H1 (cell line): ENCODE measurements around the gene CROT.

Experiments
- CBX5 ChIP-seq: fragments of 300-800, 300-1000 bp; sonication (generic); IDR thresholded peaks from 2 replicates; pipeline ENCODE4 v1.7.1; 2016; ENCODE audit warnings: antibody characterized with exemption, low read length, low read depth
- HDAC2 ChIP-seq, 2 experiments: fragments of 300-600 bp in 1 of 2; sonication (generic) in 1 of 2; IDR thresholded peaks; 2 replicates each; pipeline ENCODE4 v1.6.1; 2011 to 2012; ENCODE audit warnings: low read depth in 2 of 2, low read length in 2 of 2, mild to moderate bottlenecking in 2 of 2, moderate library complexity in 2 of 2, borderline replicate concordance in 1 of 2, inconsistent platforms in 1 of 2
- HDAC6 ChIP-seq: IDR thresholded peaks from one replicate; pipeline ENCODE4 v1.7.1; 2012; ENCODE audit warnings: low read depth, mild to moderate bottlenecking, inconsistent platforms, low read length, moderate library complexity
- NRF1 ChIP-seq: IDR thresholded peaks from 2 replicates; pipeline ENCODE4 v1.6.1; 2011; ENCODE audit warnings: mild to moderate bottlenecking, low read depth, low read length, improper control_type of control experiment
- POLR2A ChIP-seq, 2 experiments: IDR thresholded peaks; 1 replicate in 1 of 2; 2 replicates in 1 of 2; pipeline ENCODE4 v1.6.1; 2011; ENCODE audit warnings: low read depth in 2 of 2, low read length in 2 of 2, mild to moderate bottlenecking in 2 of 2; ENCODE audit errors: control extremely low read depth in 1 of 2
- POLR2AphosphoS5 ChIP-seq: IDR thresholded peaks from 2 replicates; pipeline ENCODE4 v1.6.1; 2011; ENCODE audit warnings: low read depth, low read length
- RFX5 ChIP-seq: IDR thresholded peaks from 2 replicates; pipeline ENCODE4 v1.6.1; 2011; ENCODE audit warnings: low read depth, low read length, improper control_type of control experiment, borderline replicate concordance
- RXRA ChIP-seq: IDR thresholded peaks from 2 replicates; pipeline ENCODE4 v1.6.1; 2011; ENCODE audit warnings: low read depth, mild to moderate bottlenecking, low read length, moderate library complexity; ENCODE audit not compliant: insufficient read depth
- SIN3A ChIP-seq, 2 experiments: IDR thresholded peaks in 1 of 2; conservative IDR thresholded peaks in 1 of 2; 2 replicates each; pipeline ENCODE4 v1.6.1; 2011 to 2012; ENCODE audit warnings: low read length in 2 of 2, improper control_type of control experiment in 1 of 2, low read depth in 1 of 2, mild to moderate bottlenecking in 1 of 2
- SP1 ChIP-seq: IDR thresholded peaks from 2 replicates; pipeline ENCODE4 v1.6.1; 2011; ENCODE audit warnings: low read depth, low read length
- SRF ChIP-seq: IDR thresholded peaks from 2 replicates; pipeline ENCODE4 v1.6.1; 2011; ENCODE audit warnings: mild to moderate bottlenecking, low read depth, low read length, moderate library complexity
- ZNF274 ChIP-seq: IDR thresholded peaks from 2 replicates; pipeline ENCODE4 v1.7.0; 2012; ENCODE audit warnings: low read length, borderline replicate concordance; ENCODE audit errors: extremely low read depth
- TF ChIP-seq, protein P1 (sequence below), 3 experiments: IDR thresholded peaks; 1 replicate in 2 of 3; 2 replicates in 1 of 3; pipeline versions ENCODE4 v1.5.1 to v1.6.1; 2011; ENCODE audit warnings: low read length in 3 of 3, mild to moderate bottlenecking in 3 of 3, inconsistent platforms in 2 of 3, low read depth in 1 of 3, moderate library complexity in 1 of 3; ENCODE audit not compliant: insufficient read depth in 1 of 3; ENCODE audit errors: control extremely low read depth in 1 of 3

DNA sequence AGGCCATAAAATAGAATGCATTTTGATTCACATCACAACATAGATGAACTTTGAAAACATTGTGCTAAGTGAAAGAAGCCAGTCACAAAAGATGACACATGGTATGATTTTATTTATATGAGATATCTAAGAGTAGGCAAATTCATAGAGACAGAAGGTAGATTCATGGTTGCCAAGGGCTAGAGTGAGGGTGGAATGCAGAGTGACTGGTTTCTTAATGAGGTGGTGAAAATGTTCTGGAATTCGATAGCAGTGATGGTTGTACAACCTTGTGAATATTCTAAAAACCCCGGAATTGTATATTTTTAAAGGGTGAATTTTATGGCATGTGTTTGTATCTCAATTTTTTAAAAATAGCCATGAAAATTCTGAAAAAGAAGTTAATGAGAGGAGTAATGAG is 87.1 kb downstream of the CROT start:
- TF ChIP-seq POLR2AphosphoS5 (no peak), HDAC6 (no peak), HDAC2 (IDR thresholded peaks at IDR 0.05; ENCODE audit: borderline replicate concordance in 1 of 2, low read depth in 2 of 2, low read length in 2 of 2) (no peak), POLR2A (IDR thresholded peaks at IDR 0.05; ENCODE audit: control extremely low read depth in 1 of 2, low read depth in 2 of 2, low read length in 2 of 2) (no peak), CBX5 (no peak), SP1 (no peak), NRF1 (no peak), RXRA (no peak), RFX5 (no peak), ZNF274 (no peak), SRF (no peak), SIN3A (conservative IDR thresholded peaks at IDR 0.05 in 1 of 2, IDR thresholded peaks at IDR 0.05 in 1 of 2; ENCODE audit: low read depth in 1 of 2, low read length in 2 of 2) (no peak)
- TF ChIP-seq, protein P1, sequence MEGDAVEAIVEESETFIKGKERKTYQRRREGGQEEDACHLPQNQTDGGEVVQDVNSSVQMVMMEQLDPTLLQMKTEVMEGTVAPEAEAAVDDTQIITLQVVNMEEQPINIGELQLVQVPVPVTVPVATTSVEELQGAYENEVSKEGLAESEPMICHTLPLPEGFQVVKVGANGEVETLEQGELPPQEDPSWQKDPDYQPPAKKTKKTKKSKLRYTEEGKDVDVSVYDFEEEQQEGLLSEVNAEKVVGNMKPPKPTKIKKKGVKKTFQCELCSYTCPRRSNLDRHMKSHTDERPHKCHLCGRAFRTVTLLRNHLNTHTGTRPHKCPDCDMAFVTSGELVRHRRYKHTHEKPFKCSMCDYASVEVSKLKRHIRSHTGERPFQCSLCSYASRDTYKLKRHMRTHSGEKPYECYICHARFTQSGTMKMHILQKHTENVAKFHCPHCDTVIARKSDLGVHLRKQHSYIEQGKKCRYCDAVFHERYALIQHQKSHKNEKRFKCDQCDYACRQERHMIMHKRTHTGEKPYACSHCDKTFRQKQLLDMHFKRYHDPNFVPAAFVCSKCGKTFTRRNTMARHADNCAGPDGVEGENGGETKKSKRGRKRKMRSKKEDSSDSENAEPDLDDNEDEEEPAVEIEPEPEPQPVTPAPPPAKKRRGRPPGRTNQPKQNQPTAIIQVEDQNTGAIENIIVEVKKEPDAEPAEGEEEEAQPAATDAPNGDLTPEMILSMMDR (IDR thresholded peaks at IDR 0.05; ENCODE audit: control extremely low read depth in 1 of 3, insufficient read depth in 1 of 3, low read depth in 1 of 3, low read length in 3 of 3): no peak
